Measurements from ENCODE around the gene SPAG17. TPM values are rescaled to one million over a fixed set of nuclear protein-coding genes. Genes with fewer than 3 reads are reported as not detected.
"Not testable (repeated sequence)": the region's sequence is repeated elsewhere in the genome, so short reads cannot be mapped to it uniquely, and the experiment has no call there.

Gene SPAG17
- total RNA-seq, 1 experiment from 2014 or later, result 1.8 TPM

DNA sequence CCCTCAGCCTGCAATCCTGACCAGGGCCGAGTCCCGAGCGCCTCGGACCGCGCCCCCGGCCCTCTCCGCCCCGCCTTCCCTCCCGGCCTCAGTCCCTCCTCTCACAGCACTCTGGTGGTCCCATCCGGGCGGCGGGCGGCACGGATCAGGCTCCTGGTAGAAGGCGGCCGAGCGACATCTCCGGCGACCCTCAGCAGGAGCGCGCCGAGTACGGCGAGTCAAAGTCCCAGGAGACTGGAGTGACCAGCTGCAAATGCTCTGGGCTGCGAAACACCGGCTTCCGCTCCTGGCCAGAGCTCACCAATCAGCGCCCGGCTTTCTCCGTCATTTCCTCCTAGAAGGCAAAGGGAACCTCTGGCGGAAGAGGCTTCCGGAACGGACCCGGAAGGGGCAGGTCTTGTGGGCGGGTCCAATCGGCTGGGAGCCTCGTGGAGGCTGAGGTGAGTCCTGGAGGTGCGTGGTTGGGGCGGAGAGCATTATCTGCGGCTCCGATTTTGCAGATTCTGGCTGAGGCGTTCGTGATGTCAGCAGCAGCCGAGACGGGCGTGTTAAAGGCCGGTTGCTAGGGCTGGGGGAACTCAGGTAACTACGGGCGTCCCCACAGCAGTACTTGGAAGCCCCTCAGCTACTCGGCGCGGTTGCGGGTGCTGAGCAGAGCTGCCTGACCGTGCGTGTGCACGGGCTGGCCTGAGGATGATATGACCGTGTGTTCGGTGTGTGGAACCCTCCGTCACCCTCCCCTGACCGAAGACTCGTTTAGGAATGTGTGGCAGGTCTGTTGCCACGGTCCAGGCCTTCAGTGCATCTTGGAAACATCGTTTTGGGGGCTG is 255.5 kb downstream of the SPAG17 start, which contains the start of the genes GDAP2 and WDR3:
TSS of gene GDAP2 (minus strand) at position 279 of the 830 bp plus-strand sequence. CDS start 9,264 bp downstream, outside the sequence.
TSS of gene WDR3 (plus strand) at position 397 of the 830 bp plus-strand sequence. CDS start 3,581 bp downstream, outside the sequence.
- no peaks in the 10 kb centered on the region for H3K27me3 ChIP-seq (ENCODE audit: control insufficient read depth, insufficient read depth, low read length)
- H3K4me3 ChIP-seq (ENCODE audit: insufficient read depth, low read depth, low read length), result peak within 1 kb of the TSS; percentile 93
- DNase-seq, result peak; percentile 88
- H3K36me3 ChIP-seq (replicated peaks; ENCODE audit: control insufficient read depth, insufficient read depth, low read length), result no peaks in the 10 kb centered on the region; the same call in 1 of the 2 replicates

DNA sequence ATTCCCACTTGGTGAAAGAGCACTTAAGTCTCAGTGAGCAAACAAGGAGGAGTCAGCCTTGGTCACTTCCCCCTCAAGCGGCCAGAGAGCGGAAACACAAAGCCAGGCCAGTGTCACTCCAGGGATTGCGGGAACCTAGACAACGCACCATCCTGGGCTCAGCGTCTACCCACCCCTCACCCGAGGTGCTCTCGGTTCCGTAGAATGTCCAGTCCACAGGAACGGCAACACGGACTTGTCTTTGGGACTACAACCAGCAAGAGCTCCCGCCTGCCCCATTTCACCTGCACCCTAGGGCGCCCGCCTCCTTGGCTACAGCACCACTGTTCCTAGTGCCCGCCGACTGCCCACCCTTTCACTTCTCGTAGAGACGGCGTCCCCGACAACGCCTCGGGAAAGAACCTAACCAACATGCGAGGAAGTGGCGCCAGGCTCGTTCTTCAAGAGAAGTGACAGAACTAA is 256.1 kb downstream of the SPAG17 start:
- Histone ChIP-seq H3K36me3 (replicated peaks; ENCODE audit: control insufficient read depth, insufficient read depth, low read length) (no peaks in the 10 kb centered on the region), H3K27me3 (ENCODE audit: control insufficient read depth, insufficient read depth, low read length) (no peaks in the 10 kb centered on the region), H3K4me3 (ENCODE audit: insufficient read depth, low read depth, low read length) (peak overlapping the region; percentile 93)
- DNase-seq, result peak; percentile 60

DNA sequence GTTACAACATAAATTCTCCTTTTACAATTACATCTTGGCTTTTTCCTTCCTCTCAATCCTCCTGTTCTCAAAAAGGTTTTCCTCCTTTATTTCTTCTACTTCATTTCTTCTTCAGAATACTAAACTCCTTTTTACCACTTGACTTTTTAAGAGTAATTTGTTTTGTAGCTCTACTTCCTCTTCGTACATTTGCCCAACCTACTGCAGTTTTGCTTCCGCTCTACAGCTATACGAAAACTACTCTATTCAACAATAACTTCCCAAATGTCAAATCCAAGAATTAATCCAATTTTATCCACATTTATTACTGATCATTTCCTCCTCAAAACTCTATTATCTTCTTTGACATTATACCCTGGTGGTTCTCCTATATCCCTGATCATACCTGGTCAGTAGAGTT is 259.0 kb downstream of the SPAG17 start:
- Histone ChIP-seq H3K36me3 (replicated peaks; ENCODE audit: control insufficient read depth, insufficient read depth, low read length) (no peaks in the 10 kb centered on the region), H3K27me3 (ENCODE audit: control insufficient read depth, insufficient read depth, low read length) (no peaks in the 10 kb centered on the region), H3K4me3 (ENCODE audit: insufficient read depth, low read depth, low read length) (no peak overlapping the region)
- no peak for DNase-seq

DNA sequence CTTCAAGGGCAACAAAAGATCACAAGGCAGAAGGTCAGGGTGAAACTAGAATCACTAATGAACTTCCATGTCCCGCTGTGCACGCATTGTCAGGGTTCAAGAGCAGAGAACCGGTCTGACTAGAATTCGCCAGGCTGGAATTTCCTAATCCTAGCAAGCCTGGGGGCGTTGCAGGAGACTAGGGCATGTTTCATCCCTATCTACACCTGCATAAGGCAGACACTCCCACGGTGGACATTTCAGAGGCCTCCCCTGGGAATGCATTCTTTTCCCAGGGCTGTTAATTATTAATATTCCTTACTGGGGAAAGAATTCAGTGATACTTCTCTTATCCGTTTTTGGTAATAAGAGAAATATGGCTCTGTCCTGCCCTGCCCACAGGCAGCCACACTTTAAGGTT is 262.3 kb downstream of the SPAG17 start:
- H3K36me3 ChIP-seq (replicated peaks; ENCODE audit: control insufficient read depth, insufficient read depth, low read length); H3K4me3 ChIP-seq (ENCODE audit: insufficient read depth, low read depth, low read length); H3K27me3 ChIP-seq (ENCODE audit: control insufficient read depth, insufficient read depth, low read length); DNase-seq: not testable (repeated sequence)

DNA sequence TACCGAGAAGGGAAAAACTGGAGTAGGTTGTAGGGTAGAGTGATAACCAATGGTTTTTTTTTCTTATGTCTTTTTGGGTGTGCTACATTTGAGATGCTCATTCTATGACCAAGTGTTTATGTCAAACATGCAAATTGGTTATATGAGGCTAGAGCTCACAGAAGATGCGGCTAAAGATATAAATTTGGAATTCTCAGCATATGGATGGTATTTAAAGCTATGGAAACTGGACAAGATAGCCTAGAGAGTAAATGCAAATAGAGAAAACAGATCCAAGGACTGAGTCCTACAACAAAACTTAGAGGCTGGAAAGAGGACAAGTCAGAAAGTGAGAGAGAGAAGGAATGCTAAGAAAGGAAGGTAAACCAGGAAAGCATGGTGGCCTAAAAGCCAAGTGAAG is 263.0 kb downstream of the SPAG17 start:
- Histone ChIP-seq H3K4me3 (ENCODE audit: insufficient read depth, low read depth, low read length) (no peak overlapping the region), H3K36me3 (replicated peaks; ENCODE audit: control insufficient read depth, insufficient read depth, low read length) (peaks cover 2% of the 10 kb centered on the region), H3K27me3 (ENCODE audit: control insufficient read depth, insufficient read depth, low read length) (no peaks in the 10 kb centered on the region)
- DNase-seq, result no peak

DNA sequence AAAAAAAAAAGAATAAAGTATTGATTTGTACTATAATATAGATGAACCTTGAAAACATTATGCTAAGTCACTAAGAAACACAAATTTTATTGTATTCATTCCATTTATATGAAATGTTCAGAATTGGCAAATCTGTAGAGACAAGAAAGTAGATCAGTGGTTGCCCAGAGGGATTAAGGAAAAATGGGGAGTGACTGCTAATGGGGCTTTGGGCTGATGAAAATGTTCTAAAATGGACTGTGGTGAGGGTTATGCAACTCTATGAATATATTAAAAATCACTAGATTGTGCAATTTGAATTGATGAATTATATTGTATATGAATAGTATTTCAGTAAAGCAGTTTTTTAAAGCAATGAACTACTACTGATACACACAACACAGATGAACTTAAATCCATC is 265.7 kb downstream of the SPAG17 start:
- no peak overlapping the region for H3K4me3 ChIP-seq (ENCODE audit: insufficient read depth, low read depth, low read length)
- no peak for DNase-seq
- H3K27me3 ChIP-seq (ENCODE audit: control insufficient read depth, insufficient read depth, low read length), result no peaks in the 10 kb centered on the region
- peaks cover 2% of the 10 kb centered on the region for H3K36me3 ChIP-seq (replicated peaks; ENCODE audit: control insufficient read depth, insufficient read depth, low read length)

DNA sequence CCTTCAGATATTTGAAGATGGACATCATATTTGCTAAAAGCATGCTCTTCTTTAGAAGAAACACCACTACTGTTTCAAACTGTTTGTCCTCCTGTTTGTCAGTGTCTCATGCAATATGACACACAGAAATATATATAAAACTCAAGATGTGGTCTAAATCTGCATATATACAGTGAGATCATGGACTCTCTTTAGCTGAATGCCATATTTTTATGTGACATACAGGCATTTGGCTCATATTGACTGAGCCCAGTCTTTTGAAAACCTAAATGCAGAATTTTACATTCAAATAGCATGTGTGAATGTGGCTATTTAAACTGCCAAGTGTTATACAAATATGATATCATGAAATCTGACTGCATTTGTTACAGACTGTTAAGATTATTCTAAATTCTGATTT is 274.0 kb downstream of the SPAG17 start:
- DNase-seq, result no peak
- H3K27me3 ChIP-seq (ENCODE audit: control insufficient read depth, insufficient read depth, low read length), result no peaks in the 10 kb centered on the region
- peaks cover 5% of the 10 kb centered on the region for H3K36me3 ChIP-seq (replicated peaks; ENCODE audit: control insufficient read depth, insufficient read depth, low read length)
- no peak overlapping the region for H3K4me3 ChIP-seq (ENCODE audit: insufficient read depth, low read depth, low read length)

DNA sequence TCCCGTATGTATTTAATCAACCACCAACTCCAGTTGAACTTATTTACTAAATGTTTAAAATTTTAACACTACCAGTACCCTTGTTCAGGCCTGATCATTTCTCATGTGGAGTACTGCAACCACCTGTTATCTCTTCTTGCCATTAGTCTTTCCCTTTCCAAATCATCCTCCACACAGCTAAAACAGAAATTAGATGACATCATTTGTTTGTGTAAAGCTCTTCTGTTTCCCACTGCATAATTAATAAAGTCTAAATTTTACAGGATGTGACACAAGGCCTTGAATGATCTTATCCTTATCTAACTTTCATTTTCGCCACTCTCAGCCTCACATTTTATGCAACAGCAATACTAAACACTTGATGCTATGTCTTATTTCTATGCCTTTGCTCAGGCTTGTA is 280.0 kb downstream of the SPAG17 start:
- Histone ChIP-seq H3K36me3 (replicated peaks; ENCODE audit: control insufficient read depth, insufficient read depth, low read length) (peaks cover 3% of the 10 kb centered on the region; the same call in 1 of the 2 replicates), H3K4me3 (ENCODE audit: insufficient read depth, low read depth, low read length) (no peak overlapping the region), H3K27me3 (ENCODE audit: control insufficient read depth, insufficient read depth, low read length) (no peaks in the 10 kb centered on the region)
- no peak for DNase-seq

DNA sequence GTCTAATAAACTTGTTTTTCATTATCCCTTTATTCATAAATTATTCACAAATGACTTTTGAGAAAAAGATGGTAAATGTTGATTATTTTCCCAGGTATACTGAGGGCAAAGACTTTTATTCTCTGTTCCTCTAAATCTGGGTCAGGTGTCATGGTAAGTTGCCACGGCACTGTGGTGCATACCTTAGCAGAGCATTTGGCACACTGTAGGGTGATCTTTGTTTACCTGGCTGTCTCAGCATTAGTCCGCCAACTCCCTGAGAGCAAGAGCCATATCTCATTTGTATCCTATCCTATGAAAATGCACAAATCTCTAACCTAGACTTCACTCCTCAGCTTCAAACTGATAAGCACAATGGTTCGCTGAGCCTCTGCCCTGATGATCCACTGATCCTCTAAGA is 280.5 kb downstream of the SPAG17 start:
- no peak for DNase-seq
- Histone ChIP-seq H3K27me3 (ENCODE audit: control insufficient read depth, insufficient read depth, low read length) (no peaks in the 10 kb centered on the region), H3K4me3 (ENCODE audit: insufficient read depth, low read depth, low read length) (no peak overlapping the region), H3K36me3 (replicated peaks; ENCODE audit: control insufficient read depth, insufficient read depth, low read length) (peaks cover 3% of the 10 kb centered on the region; the same call in 1 of the 2 replicates)

Measured in H7 (cell line).